H1 (cell line): ENCODE data around the gene NRP2.

Source experiments
- ASH2L ChIP-seq: fragments of 200-600, 300-600 bp; sonication (generic); IDR thresholded peaks from one replicate; pipeline ENCODE4 v1.7.1; 2017; ENCODE audit warnings: low read length
- CEBPB ChIP-seq: IDR thresholded peaks from 2 replicates; pipeline ENCODE4 v1.6.1; 2012; ENCODE audit warnings: low read depth, low read length
- CHD2 ChIP-seq: IDR thresholded peaks from 2 replicates; pipeline ENCODE4 v1.6.1; 2012; ENCODE audit warnings: low read length, improper control_type of control experiment
- POLR2AphosphoS5 ChIP-seq: IDR thresholded peaks from 2 replicates; pipeline ENCODE4 v1.6.1; 2011; ENCODE audit warnings: low read depth, low read length
- TF ChIP-seq, protein P1 (sequence below), 3 experiments: IDR thresholded peaks; 1 replicate in 2 of 3; 2 replicates in 1 of 3; pipeline versions ENCODE4 v1.5.1 to v1.6.1; 2011; ENCODE audit warnings: low read length in 3 of 3, mild to moderate bottlenecking in 3 of 3, inconsistent platforms in 2 of 3, low read depth in 1 of 3, moderate library complexity in 1 of 3; ENCODE audit not compliant: insufficient read depth in 1 of 3; ENCODE audit errors: control extremely low read depth in 1 of 3

DNA sequence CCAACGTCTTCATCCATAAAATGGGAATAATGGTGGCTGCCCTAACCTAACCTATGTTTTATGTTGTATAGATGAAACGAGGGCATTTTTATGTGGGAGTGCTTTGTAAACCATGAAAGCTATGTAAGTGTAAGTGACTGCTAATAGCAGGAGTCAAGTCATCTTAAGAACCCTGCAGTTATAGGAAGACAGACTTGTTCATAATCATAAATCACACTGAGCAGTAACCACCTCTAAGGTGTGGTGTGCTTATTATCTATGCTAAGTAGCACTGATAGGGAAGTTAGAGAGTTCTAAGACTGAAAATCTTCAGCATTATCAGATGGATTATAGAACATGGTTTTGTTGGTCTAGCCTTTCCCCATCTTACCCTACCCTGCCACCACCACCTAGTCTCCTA lies 24.2 kb upstream of the NRP2 start:
- TF ChIP-seq CHD2 (no peak), POLR2AphosphoS5 (no peak), ASH2L (no peak), CEBPB (no peak)
- TF ChIP-seq, protein P1, sequence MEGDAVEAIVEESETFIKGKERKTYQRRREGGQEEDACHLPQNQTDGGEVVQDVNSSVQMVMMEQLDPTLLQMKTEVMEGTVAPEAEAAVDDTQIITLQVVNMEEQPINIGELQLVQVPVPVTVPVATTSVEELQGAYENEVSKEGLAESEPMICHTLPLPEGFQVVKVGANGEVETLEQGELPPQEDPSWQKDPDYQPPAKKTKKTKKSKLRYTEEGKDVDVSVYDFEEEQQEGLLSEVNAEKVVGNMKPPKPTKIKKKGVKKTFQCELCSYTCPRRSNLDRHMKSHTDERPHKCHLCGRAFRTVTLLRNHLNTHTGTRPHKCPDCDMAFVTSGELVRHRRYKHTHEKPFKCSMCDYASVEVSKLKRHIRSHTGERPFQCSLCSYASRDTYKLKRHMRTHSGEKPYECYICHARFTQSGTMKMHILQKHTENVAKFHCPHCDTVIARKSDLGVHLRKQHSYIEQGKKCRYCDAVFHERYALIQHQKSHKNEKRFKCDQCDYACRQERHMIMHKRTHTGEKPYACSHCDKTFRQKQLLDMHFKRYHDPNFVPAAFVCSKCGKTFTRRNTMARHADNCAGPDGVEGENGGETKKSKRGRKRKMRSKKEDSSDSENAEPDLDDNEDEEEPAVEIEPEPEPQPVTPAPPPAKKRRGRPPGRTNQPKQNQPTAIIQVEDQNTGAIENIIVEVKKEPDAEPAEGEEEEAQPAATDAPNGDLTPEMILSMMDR (IDR thresholded peaks at IDR 0.05; ENCODE audit: control extremely low read depth in 1 of 3, insufficient read depth in 1 of 3, low read depth in 1 of 3, low read length in 3 of 3) = no peak
